ENCODE results near the gene ACADSB.
A peak's percentile ranks its signal among the peaks of the same experiment; 100 is the strongest.

- peak; percentile 82 for TF ChIP-seq CTCF (IDR thresholded peaks at IDR 0.05; ENCODE audit: low read depth, low read length)
- no peak for TF ChIP-seq POLR2A (IDR thresholded peaks at IDR 0.05; ENCODE audit: extremely low read depth, insufficient read length)
- no peak for TF ChIP-seq MAX (IDR thresholded peaks at IDR 0.05; ENCODE audit: low read depth, low read length)
Measured at GRCh38 chr10:123043409-123043925, 34.7 kb downstream of the ACADSB start.

All from NB4 (cell line).